NOMO-1 (cell line): ENCODE measurements around the gene SCUBE3.

ENCODE experiments used
- DNase-seq, 2 experiments: peaks; one replicate each; lab custom pipeline; 2025; ENCODE audit not compliant: unreplicated experiment in 2 of 2; lab: John Stamatoyannopoulos, UW

The SCUBE3 gene

GRCh38 chr6:35237476-35237875, 23.7 kb downstream of the SCUBE3 start:
- DNase-seq, result no peak

- no peak for DNase-seq
These were observed 25.1 kb downstream of the SCUBE3 start for GRCh38 chr6:35238843-35239289.

- DNase-seq, result no peak
These were observed 25.8 kb downstream of the SCUBE3 start for GRCh38 chr6:35239581-35239980.

DNA sequence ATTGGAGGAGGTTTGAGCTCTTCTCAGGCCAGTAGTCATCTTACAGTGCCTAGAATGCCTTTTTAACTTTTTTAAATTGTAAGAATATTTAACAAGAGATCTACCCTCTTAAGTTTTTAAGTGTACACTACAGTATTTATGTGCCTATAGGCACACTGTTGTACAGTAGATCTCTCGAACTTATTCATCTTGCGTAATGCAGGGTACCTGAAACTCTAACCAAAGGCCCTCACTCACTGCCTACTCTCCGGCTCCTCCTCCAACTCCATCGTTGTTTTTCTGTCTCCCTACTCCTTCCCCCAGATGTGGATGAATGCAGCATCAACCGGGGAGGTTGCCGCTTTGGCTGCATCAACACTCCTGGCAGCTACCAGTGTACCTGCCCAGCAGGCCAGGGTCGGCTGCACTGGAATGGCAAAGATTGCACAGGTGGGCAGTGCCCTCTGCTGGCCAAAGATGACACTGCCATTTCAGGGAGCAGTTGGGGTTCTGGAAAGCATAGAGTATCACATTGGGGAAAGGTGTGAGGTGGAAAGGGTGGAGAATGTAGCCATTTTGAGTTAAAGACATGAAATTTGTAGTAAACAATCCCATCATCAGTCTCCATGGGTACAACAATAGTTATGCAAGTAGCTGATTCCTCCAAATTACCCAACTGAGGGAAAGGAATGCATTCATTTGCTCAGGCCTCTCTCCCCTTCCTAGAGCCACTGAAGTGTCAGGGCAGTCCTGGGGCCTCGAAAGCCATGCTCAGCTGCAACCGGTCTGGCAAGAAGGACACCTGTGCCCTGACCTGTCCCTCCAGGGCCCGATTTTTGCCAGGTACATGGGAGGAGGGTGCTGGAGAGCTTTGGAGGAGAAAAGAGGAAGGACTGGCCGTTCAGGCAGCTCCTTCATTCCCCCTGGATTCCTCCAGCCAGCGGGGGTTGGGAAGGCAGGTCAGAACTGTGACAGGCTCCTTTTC, 27.4 kb downstream of the SCUBE3 start:
- peak; percentile 28 to 44 for DNase-seq

GRCh38 chr6:35242486-35242885, 28.7 kb downstream of the SCUBE3 start:
- DNase-seq, result no peak

DNA sequence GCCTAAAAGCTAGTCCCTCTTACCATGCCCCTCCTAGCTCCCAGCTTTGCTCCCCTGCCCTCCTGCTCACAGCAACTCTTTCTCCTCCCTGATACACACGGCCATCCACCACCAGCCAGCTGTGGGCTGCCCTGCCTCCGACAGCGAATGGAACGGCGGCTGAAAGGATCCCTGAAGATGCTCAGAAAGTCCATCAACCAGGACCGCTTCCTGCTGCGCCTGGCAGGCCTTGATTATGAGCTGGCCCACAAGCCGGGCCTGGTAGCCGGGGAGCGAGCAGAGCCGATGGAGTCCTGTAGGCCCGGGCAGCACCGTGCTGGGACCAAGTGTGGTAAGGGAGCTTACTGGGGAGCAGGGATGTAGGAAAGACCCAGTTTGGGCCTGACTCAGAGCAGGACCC, 29.1 kb downstream of the SCUBE3 start:
- DNase-seq, result no peak

GRCh38 chr6:35243386-35243958, 29.7 kb downstream of the SCUBE3 start:
- DNase-seq, result no peak

GRCh38 chr6:35244551-35244950, 30.8 kb downstream of the SCUBE3 start:
- DNase-seq, result no peak

GRCh38 chr6:35247642-35248231, 34.0 kb downstream of the SCUBE3 start:
- no peak for DNase-seq

- DNase-seq, result no peak
These were observed 34.5 kb downstream of the SCUBE3 start for GRCh38 chr6:35248300-35248699.

DNA sequence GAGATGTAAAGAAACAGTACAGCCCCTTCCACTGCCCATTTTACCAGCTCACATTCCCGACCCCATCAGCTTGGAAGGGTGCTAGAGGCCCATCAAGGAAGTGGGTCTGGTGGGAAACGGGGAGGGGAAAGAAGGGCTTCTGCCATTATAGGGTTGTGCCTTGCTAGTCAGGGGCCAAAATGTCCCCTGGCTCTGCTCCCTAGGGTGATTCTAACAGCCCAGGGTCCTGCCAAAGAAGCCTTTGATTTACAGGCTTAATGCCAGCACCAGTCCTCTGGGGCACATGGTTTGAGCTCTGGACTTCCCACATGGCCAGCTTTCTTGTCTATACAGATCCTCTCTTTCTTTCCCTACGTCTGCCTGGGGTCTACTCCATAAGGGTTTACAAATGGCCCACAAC, 35.2 kb downstream of the SCUBE3 start:
- DNase-seq, result no peak

DNA sequence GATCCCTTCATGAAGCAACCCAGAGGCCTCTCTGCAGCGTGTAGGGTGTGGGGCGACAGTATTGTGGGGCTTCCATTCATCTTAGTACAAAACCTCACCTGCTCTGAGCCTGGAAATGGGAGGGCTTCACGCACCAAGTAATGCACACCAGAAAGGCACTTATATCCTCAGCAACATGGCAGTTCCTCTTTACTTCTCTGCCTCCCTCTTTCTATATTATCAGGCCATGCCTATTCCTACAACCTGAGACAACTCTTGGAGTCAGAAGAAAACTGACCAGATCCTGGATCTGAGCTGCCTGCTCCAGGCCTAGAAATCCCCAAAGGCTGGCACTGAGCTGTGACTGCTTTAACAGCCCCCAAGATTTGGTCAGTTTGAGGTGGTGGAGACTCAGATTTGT, 38.2 kb downstream of the SCUBE3 start:
- no peak for DNase-seq

GRCh38 chr6:35253249-35253648, 39.5 kb downstream of the SCUBE3 start:
- DNase-seq, result no peak

- no peak for DNase-seq
These were observed 44.6 kb downstream of the SCUBE3 start for GRCh38 chr6:35258336-35258735.

DNA sequence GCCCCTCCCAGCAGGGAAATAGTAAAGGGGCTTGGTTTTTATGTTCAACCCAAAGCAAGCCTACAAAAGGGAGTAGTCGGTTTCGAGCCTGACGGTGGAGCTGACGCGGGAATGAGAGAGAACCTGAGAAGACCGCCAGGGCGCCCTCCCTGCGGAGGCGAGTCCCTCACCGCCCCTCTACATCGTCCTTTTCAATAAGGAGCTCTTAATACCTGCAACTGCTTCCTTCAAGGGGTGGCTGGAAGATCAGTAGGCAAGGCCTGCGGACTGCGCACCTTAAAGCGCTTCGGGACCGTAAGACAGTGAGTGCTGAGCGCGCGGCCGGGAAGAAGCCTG, 45.1 kb downstream of the SCUBE3 start:
- peak; percentile 32 to 57 for DNase-seq

DNA sequence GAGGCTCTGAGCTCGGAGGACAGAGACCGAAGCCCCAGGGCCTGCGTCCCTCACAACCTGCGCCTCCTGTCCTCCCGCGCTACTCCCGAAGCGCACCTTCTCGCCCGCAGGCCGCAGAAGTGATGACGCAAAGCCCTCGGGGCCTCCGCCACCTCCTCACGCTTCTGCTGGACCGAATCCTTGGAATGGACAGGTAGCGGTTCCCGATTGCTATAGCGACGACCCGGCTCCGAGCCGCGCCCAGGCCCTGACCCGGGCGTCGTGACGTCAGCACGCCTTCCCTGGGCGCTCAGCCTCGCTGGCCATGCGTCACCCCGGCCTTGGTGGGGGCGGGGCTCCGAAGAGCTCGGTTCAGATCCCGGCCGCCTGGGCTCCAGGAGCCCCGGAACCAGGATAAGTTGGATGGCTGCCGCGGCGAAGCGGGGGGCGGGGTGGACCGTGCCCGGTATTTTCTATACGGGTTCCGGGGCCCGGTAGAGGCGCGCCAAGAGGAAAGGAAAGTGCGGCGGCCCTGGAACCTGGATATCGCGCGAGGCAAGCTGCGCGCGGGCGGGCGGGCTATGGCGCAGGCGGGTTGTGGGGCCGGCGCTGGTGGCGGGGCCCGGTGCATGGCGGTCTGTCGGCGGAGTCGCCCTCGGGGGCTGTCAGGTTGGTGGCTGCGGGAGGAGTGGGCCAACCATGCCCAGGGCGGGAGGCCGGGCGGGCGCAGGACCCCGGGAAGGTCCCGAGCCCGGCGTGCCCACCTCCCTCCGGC, 45.6 kb downstream of the SCUBE3 start, which contains the start of gene ZNF76:
TSS of gene ZNF76 (plus strand) at position 542 of the 754 bp plus-strand sequence. CDS start 21,417 bp downstream, outside the sequence.
- DNase-seq, result peak; percentile 92 to 93

- peak; percentile 37 to 65 for DNase-seq
These were observed 46.3 kb downstream of the SCUBE3 start for GRCh38 chr6:35259948-35260590.

- DNase-seq, result no peak
These were observed 47.1 kb downstream of the SCUBE3 start for GRCh38 chr6:35260591-35261570.

DNA sequence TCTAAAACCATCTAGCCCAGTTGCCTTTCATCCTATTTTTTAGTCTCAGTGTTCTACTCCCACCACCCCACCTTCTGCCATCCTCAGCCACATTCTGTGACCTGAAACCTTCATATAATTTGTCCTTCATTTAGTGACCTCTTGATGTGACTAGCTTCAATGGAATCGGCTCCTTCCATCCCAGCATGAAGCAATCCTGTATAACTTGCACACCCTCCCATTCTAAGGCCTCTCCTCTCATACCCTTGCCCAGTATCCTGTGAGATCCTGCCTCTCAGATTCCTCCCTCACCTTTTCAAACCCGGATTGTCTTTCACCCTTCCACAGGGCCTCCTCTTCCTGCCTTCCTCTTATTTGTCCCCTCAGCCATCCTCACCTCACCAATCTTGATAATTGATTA, 48.8 kb downstream of the SCUBE3 start:
- no peak for DNase-seq
